Measurements from ENCODE around the gene ACSL5. TPM values are rescaled to one million over a fixed set of nuclear protein-coding genes. Genes with fewer than 3 reads are reported as not detected.

ACSL5 gene
- polyA plus RNA-seq, 1 of the 3 experiments (the other 2 are of a cell fraction): 0.08 TPM

GRCh38 chr10:112363696-112364688 is 9.9 kb upstream of the ACSL5 start:
- WGBS (ENCODE audit: low lambda C conversion rate): 57% methylated on average over 15 of the region's 22 CpGs
- no peak overlapping the region for H3K4me3 ChIP-seq (ENCODE audit: low read depth in 2 of 2, low read length in 1 of 2)

DNA sequence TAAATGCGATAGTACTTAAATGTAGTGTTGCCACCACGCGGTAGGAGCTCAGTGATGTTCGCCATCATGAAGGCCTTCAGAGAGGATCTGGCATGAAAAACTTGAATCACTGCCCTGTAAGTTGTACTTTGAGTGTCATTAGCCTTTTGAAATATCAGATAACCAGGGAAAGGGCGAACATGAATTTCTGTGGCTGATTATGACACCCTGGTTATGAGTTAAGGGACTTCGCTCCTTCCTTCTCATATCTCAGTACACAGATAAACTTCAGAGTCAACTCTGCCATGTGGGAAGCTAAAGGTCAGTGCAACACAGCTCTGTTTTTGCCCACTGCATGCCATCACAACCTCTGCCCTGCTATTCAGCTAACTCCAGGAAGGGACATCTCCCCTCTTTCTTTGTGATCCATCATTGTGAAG is 8.9 kb upstream of the ACSL5 start:
- H3F3A ChIP-seq (replicated peaks; ENCODE audit: insufficient read depth): no peaks in the 10 kb centered on the region
- DNase-seq: no peak
- POLR2A ChIA-PET: no interaction called here

More at GRCh38 chr10:112363696-112364688, 9.9 kb upstream of the ACSL5 start:
- no peak overlapping the region for H3K9ac ChIP-seq
- no peaks in the 10 kb centered on the region for H3K79me2 ChIP-seq (ENCODE audit: insufficient read depth)
- POLR2A ChIA-PET: no interaction called here
- CTCF ChIA-PET: no interaction called here
- no peaks in the 10 kb centered on the region for H3K36me3 ChIP-seq (replicated peaks in 1 of 2; ENCODE audit: control insufficient read depth in 1 of 2, insufficient read depth in 2 of 2, low read length in 1 of 2)
- H4K20me1 ChIP-seq (ENCODE audit: insufficient read depth): no peaks in the 10 kb centered on the region
- H3K9me3 ChIP-seq: no peaks in the 10 kb centered on the region
- H3K4me2 ChIP-seq: no peak overlapping the region
- no peak for DNase-seq
- no peak overlapping the region for H2AFZ ChIP-seq (ENCODE audit: low read depth)
- H3K9me2 ChIP-seq: no peaks in the 10 kb centered on the region
- no peak for TF ChIP-seq SMC3 (IDR thresholded peaks at IDR 0.05; ENCODE audit: low read depth, low read length)
- TF ChIP-seq YY1 (IDR thresholded peaks at IDR 0.05; ENCODE audit: low read depth): no peak
- TF ChIP-seq MAX (IDR thresholded peaks at IDR 0.05; ENCODE audit: low read depth): no peak
- TF ChIP-seq FOXM1 (IDR thresholded peaks at IDR 0.05; ENCODE audit: low read depth): no peak
- TF ChIP-seq GATA2 (CRISPR knock-in tag; IDR thresholded peaks at IDR 0.05): no peak
- TF ChIP-seq, protein P1, sequence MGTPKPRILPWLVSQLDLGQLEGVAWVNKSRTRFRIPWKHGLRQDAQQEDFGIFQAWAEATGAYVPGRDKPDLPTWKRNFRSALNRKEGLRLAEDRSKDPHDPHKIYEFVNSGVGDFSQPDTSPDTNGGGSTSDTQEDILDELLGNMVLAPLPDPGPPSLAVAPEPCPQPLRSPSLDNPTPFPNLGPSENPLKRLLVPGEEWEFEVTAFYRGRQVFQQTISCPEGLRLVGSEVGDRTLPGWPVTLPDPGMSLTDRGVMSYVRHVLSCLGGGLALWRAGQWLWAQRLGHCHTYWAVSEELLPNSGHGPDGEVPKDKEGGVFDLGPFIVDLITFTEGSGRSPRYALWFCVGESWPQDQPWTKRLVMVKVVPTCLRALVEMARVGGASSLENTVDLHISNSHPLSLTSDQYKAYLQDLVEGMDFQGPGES (IDR thresholded peaks at IDR 0.05; ENCODE audit: low read depth, low read length): no peak
- TF ChIP-seq SIN3A (IDR thresholded peaks at IDR 0.05; ENCODE audit: borderline replicate concordance, low read depth, low read length): no peak
- no peak for TF ChIP-seq MXI1 (IDR thresholded peaks at IDR 0.05; ENCODE audit: low read depth, low read length)
- no peak overlapping the region for H3K27ac ChIP-seq (ENCODE audit: low read depth in 2 of 2, low read length in 1 of 2)
- H3K27me3 ChIP-seq (ENCODE audit: insufficient read depth): no peaks in the 10 kb centered on the region
- H3K4me1 ChIP-seq (ENCODE audit: control insufficient read depth in 1 of 2, insufficient read depth in 2 of 2, low read depth in 1 of 2, low read length in 1 of 2): no peaks in the 10 kb centered on the region; a peak in 2 of 4 replicates
- H3F3A ChIP-seq (replicated peaks; ENCODE audit: insufficient read depth): no peaks in the 10 kb centered on the region

More for the DNA sequence above, 8.9 kb upstream of the ACSL5 start:
- Histone ChIP-seq H3K36me3 (replicated peaks in 1 of 2; ENCODE audit: control insufficient read depth in 1 of 2, insufficient read depth in 2 of 2, low read length in 1 of 2) (no peaks in the 10 kb centered on the region), H3K4me2 (no peak overlapping the region), H3K9ac (no peak overlapping the region), H3K27ac (ENCODE audit: low read depth in 2 of 2, low read length in 1 of 2) (no peak overlapping the region), H3K79me2 (ENCODE audit: insufficient read depth) (no peaks in the 10 kb centered on the region), H3K4me3 (ENCODE audit: low read depth in 2 of 2, low read length in 1 of 2) (no peak overlapping the region), H3K9me3 (no peaks in the 10 kb centered on the region), H4K20me1 (ENCODE audit: insufficient read depth) (no peaks in the 10 kb centered on the region), H3K9me2 (no peaks in the 10 kb centered on the region), H2AFZ (ENCODE audit: low read depth) (no peak overlapping the region), H3K4me1 (ENCODE audit: control insufficient read depth in 1 of 2, insufficient read depth in 2 of 2, low read depth in 1 of 2, low read length in 1 of 2) (no peaks in the 10 kb centered on the region; a peak in 2 of 4 replicates), H3K27me3 (ENCODE audit: insufficient read depth) (no peaks in the 10 kb centered on the region)
- TF ChIP-seq JUND (IDR thresholded peaks at IDR 0.05) (no peak), YY1 (IDR thresholded peaks at IDR 0.05; ENCODE audit: low read depth) (no peak), USF1 (IDR thresholded peaks at IDR 0.05; ENCODE audit: borderline replicate concordance, low read depth) (no peak), MAX (IDR thresholded peaks at IDR 0.05; ENCODE audit: low read depth) (no peak), TCF12 (IDR thresholded peaks at IDR 0.05) (no peak), FOXJ3 (CRISPR knock-in tag; IDR thresholded peaks at IDR 0.05) (no peak), GABPA (IDR thresholded peaks at IDR 0.05; ENCODE audit: low read depth) (no peak), NFIC (IDR thresholded peaks at IDR 0.05; ENCODE audit: borderline replicate concordance) (no peak), MXI1 (IDR thresholded peaks at IDR 0.05; ENCODE audit: low read depth, low read length) (no peak), RAD21 (IDR thresholded peaks at IDR 0.05; ENCODE audit: low read length) (no peak)
- TF ChIP-seq, protein P1 (IDR thresholded peaks at IDR 0.05; ENCODE audit: low read depth, low read length): no peak
- TF ChIP-seq, protein P2, sequence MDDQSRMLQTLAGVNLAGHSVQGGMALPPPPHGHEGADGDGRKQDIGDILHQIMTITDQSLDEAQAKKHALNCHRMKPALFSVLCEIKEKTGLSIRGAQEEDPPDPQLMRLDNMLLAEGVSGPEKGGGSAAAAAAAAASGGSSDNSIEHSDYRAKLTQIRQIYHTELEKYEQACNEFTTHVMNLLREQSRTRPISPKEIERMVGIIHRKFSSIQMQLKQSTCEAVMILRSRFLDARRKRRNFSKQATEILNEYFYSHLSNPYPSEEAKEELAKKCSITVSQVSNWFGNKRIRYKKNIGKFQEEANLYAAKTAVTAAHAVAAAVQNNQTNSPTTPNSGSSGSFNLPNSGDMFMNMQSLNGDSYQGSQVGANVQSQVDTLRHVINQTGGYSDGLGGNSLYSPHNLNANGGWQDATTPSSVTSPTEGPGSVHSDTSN (IDR thresholded peaks at IDR 0.05): no peak
- WGBS (ENCODE audit: low lambda C conversion rate): 74% methylated on average over 6 of the region's 6 CpGs
- CTCF ChIA-PET: interaction anchor here (1.2 kb wide), 1 partner anchor 37 kb away, joined by 3 read pairs; no protein-coding TSS in a partner anchor
